GM23338 (cell line): ENCODE measurements around the gene RFC2.

ENCODE experiments used
- CREB1 ChIP-seq: fragments of 250-450 bp; sonication (Bioruptor Pico); IDR thresholded peaks from 2 replicates; pipeline ENCODE4 v1.5.0; 2020; ENCODE audit warnings: low read depth, mild to moderate bottlenecking, moderate library complexity
- EZH2 ChIP-seq: fragments of 200-600 bp; sonication (generic); IDR thresholded peaks from one replicate; pipeline ENCODE4 v1.8.0; 2017; ENCODE audit warnings: antibody characterized with exemption, mild to moderate bottlenecking, low read depth; ENCODE audit not compliant: unreplicated experiment
- EZH2phosphoT487 ChIP-seq: fragments of 200-600 bp; sonication (generic); IDR thresholded peaks from one replicate; pipeline ENCODE4 v1.8.1; 2018; ENCODE audit warnings: antibody characterized with exemption; ENCODE audit not compliant: unreplicated experiment
- JUNB ChIP-seq: IDR thresholded peaks from one replicate; pipeline ENCODE4 v1.6.1; 2016; ENCODE audit warnings: antibody characterized with exemption; ENCODE audit not compliant: unreplicated experiment
- NANOG ChIP-seq: IDR thresholded peaks from 2 replicates; pipeline ENCODE4 v1.6.1; 2016; ENCODE audit warnings: antibody characterized with exemption, borderline replicate concordance
- POLR2AphosphoS5 ChIP-seq: IDR thresholded peaks from 2 replicates; pipeline ENCODE4 v1.6.1; 2016; ENCODE audit warnings: antibody characterized with exemption, low read depth
- STAT1 ChIP-seq: IDR thresholded peaks from one replicate; pipeline ENCODE4 v1.6.1; 2016; ENCODE audit warnings: antibody characterized with exemption; ENCODE audit not compliant: unreplicated experiment
- ZNF114 ChIP-seq: fragments of 250-450 bp; sonication (Bioruptor Pico); IDR thresholded peaks from 2 replicates; pipeline ENCODE4 v1.5.0; 2020; ENCODE audit warnings: mild to moderate bottlenecking, moderate library complexity
- ZNF331 ChIP-seq: fragments of 250-450 bp; sonication (Bioruptor Pico); IDR thresholded peaks from 2 replicates; pipeline ENCODE4 v1.5.0; 2020; ENCODE audit warnings: low read depth, mild to moderate bottlenecking, moderate library complexity
- TF ChIP-seq, protein P1 (sequence below), 2 experiments: fragments of 200-600 bp in 1 of 2; sonication (generic) in 1 of 2; conservative IDR thresholded peaks; 2 replicates each; pipeline versions ENCODE4 v1.5.1 to v1.6.1; 2016 to 2017; ENCODE audit warnings: antibody characterized with exemption in 2 of 2, low read depth in 2 of 2, mild to moderate bottlenecking in 2 of 2, moderate library complexity in 1 of 2
- TF ChIP-seq, protein P2 (sequence below): IDR thresholded peaks from one replicate; pipeline ENCODE4 v1.6.1; 2018; ENCODE audit warnings: antibody characterized with exemption; ENCODE audit not compliant: unreplicated experiment
- TF ChIP-seq, protein P3 (sequence below): fragments of 250-450 bp; sonication (Bioruptor Pico); IDR thresholded peaks from 2 replicates; pipeline ENCODE4 v1.5.0; 2020; ENCODE audit warnings: mild to moderate bottlenecking, moderate library complexity
- TF ChIP-seq, protein P4 (sequence below): IDR thresholded peaks from 2 replicates; pipeline ENCODE4 v1.6.1; 2016; ENCODE audit warnings: antibody characterized with exemption

DNA sequence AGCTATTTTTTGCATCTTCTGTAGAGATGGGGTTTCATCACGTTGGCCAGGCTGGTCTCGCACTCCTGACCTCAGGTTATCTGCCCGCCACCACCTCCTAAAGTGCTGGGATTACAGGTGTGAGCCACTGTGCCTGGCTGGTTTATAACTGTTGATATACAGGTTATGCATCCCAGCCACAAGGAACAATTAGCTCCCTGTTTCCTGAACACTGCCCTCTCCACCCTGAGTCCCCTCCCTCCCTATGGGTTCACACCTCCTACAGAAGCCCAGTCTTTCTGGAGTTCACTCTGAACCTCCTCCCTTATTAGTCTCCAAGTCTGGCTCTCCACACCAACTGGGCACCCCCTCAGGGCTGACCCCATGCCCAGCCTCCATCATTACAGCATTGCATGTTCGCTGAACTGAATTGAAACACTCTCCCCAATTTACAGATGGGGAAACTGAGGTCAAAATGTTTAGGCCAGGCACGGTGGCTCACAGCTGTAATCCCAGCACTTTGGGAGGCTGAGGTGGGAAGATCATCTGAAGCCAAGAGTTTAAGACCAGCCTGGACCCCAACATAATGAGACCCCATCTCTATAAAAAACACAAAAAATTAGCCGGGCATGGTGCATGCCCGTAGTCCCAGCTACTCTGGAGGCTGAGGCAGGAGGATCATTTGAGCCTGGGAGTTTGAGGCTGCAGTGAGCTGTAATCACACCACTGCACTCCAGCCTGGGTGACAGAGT lies 33.3 kb upstream of the RFC2 start:
- TF ChIP-seq, protein P1, sequence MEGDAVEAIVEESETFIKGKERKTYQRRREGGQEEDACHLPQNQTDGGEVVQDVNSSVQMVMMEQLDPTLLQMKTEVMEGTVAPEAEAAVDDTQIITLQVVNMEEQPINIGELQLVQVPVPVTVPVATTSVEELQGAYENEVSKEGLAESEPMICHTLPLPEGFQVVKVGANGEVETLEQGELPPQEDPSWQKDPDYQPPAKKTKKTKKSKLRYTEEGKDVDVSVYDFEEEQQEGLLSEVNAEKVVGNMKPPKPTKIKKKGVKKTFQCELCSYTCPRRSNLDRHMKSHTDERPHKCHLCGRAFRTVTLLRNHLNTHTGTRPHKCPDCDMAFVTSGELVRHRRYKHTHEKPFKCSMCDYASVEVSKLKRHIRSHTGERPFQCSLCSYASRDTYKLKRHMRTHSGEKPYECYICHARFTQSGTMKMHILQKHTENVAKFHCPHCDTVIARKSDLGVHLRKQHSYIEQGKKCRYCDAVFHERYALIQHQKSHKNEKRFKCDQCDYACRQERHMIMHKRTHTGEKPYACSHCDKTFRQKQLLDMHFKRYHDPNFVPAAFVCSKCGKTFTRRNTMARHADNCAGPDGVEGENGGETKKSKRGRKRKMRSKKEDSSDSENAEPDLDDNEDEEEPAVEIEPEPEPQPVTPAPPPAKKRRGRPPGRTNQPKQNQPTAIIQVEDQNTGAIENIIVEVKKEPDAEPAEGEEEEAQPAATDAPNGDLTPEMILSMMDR (conservative IDR thresholded peaks at IDR 0.05; ENCODE audit: low read depth in 2 of 2) = no peak
- TF ChIP-seq POLR2AphosphoS5 (no peak), CREB1 (CRISPR knock-in tag) (no peak), NANOG (no peak), EZH2 (no peak), EZH2phosphoT487 (no peak), ZNF331 (CRISPR knock-in tag) (no peak), JUNB (no peak), STAT1 (no peak), ZNF114 (CRISPR knock-in tag) (no peak)
- TF ChIP-seq, protein P2, sequence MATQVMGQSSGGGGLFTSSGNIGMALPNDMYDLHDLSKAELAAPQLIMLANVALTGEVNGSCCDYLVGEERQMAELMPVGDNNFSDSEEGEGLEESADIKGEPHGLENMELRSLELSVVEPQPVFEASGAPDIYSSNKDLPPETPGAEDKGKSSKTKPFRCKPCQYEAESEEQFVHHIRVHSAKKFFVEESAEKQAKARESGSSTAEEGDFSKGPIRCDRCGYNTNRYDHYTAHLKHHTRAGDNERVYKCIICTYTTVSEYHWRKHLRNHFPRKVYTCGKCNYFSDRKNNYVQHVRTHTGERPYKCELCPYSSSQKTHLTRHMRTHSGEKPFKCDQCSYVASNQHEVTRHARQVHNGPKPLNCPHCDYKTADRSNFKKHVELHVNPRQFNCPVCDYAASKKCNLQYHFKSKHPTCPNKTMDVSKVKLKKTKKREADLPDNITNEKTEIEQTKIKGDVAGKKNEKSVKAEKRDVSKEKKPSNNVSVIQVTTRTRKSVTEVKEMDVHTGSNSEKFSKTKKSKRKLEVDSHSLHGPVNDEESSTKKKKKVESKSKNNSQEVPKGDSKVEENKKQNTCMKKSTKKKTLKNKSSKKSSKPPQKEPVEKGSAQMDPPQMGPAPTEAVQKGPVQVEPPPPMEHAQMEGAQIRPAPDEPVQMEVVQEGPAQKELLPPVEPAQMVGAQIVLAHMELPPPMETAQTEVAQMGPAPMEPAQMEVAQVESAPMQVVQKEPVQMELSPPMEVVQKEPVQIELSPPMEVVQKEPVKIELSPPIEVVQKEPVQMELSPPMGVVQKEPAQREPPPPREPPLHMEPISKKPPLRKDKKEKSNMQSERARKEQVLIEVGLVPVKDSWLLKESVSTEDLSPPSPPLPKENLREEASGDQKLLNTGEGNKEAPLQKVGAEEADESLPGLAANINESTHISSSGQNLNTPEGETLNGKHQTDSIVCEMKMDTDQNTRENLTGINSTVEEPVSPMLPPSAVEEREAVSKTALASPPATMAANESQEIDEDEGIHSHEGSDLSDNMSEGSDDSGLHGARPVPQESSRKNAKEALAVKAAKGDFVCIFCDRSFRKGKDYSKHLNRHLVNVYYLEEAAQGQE = no peak
- TF ChIP-seq, protein P3, sequence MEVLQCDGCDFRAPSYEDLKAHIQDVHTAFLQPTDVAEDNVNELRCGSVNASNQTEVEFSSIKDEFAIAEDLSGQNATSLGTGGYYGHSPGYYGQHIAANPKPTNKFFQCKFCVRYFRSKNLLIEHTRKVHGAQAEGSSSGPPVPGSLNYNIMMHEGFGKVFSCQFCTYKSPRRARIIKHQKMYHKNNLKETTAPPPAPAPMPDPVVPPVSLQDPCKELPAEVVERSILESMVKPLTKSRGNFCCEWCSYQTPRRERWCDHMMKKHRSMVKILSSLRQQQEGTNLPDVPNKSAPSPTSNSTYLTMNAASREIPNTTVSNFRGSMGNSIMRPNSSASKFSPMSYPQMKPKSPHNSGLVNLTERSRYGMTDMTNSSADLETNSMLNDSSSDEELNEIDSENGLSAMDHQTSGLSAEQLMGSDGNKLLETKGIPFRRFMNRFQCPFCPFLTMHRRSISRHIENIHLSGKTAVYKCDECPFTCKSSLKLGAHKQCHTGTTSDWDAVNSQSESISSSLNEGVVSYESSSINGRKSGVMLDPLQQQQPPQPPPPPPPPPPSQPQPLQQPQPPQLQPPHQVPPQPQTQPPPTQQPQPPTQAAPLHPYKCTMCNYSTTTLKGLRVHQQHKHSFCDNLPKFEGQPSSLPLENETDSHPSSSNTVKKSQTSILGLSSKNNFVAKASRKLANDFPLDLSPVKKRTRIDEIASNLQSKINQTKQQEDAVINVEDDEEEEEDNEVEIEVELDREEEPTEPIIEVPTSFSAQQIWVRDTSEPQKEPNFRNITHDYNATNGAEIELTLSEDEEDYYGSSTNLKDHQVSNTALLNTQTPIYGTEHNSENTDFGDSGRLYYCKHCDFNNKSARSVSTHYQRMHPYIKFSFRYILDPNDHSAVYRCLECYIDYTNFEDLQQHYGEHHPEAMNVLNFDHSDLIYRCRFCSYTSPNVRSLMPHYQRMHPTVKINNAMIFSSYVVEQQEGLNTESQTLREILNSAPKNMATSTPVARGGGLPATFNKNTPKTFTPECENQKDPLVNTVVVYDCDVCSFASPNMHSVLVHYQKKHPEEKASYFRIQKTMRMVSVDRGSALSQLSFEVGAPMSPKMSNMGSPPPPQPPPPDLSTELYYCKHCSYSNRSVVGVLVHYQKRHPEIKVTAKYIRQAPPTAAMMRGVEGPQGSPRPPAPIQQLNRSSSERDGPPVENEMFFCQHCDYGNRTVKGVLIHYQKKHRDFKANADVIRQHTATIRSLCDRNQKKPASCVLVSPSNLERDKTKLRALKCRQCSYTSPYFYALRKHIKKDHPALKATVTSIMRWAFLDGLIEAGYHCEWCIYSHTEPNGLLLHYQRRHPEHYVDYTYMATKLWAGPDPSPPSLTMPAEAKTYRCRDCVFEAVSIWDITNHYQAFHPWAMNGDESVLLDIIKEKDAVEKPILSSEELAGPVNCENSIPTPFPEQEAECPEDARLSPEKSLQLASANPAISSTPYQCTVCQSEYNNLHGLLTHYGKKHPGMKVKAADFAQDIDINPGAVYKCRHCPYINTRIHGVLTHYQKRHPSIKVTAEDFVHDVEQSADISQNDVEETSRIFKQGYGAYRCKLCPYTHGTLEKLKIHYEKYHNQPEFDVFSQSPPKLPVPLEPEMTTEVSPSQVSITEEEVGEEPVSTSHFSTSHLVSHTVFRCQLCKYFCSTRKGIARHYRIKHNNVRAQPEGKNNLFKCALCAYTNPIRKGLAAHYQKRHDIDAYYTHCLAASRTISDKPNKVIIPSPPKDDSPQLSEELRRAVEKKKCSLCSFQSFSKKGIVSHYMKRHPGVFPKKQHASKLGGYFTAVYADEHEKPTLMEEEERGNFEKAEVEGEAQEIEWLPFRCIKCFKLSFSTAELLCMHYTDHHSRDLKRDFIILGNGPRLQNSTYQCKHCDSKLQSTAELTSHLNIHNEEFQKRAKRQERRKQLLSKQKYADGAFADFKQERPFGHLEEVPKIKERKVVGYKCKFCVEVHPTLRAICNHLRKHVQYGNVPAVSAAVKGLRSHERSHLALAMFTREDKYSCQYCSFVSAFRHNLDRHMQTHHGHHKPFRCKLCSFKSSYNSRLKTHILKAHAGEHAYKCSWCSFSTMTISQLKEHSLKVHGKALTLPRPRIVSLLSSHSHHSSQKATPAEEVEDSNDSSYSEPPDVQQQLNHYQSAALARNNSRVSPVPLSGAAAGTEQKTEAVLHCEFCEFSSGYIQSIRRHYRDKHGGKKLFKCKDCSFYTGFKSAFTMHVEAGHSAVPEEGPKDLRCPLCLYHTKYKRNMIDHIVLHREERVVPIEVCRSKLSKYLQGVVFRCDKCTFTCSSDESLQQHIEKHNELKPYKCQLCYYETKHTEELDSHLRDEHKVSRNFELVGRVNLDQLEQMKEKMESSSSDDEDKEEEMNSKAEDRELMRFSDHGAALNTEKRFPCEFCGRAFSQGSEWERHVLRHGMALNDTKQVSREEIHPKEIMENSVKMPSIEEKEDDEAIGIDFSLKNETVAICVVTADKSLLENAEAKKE (CRISPR knock-in tag) = no peak
- TF ChIP-seq, protein P4, sequence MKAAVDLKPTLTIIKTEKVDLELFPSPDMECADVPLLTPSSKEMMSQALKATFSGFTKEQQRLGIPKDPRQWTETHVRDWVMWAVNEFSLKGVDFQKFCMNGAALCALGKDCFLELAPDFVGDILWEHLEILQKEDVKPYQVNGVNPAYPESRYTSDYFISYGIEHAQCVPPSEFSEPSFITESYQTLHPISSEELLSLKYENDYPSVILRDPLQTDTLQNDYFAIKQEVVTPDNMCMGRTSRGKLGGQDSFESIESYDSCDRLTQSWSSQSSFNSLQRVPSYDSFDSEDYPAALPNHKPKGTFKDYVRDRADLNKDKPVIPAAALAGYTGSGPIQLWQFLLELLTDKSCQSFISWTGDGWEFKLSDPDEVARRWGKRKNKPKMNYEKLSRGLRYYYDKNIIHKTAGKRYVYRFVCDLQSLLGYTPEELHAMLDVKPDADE = no peak
